Fibroblast of villous mesenchyme (primary cell): ENCODE data around the gene CCNJ. TPM values are rescaled to one million over a fixed set of nuclear protein-coding genes. Genes with fewer than 3 reads are reported as not detected.

Experiments used
- DNase-seq: peaks from one replicate; pipeline ENCODE4 v3.0.0-alpha.2; 2010; ENCODE audit warnings: low read depth
- H3K4me3 ChIP-seq: 2 replicates; pipeline ENCODE4 v1.5.1; 2011; ENCODE audit warnings: low read depth, mild to moderate bottlenecking, low read length
- total RNA-seq: library from RNA; depleted of rRNA; stranded (reverse); fragments of >200 nt; gene quantifications from 2 replicates; pipeline ENCODE4 v1.2.3, GENCODE V29; 2012
- TF ChIP-seq, protein P1 (sequence below): IDR thresholded peaks from 2 replicates; pipeline ENCODE4 v1.5.1; 2012; ENCODE audit warnings: low read depth, mild to moderate bottlenecking, low read length; ENCODE audit not compliant: insufficient read depth

The CCNJ gene
- total RNA-seq, 1 donor: 7.8 TPM

DNA sequence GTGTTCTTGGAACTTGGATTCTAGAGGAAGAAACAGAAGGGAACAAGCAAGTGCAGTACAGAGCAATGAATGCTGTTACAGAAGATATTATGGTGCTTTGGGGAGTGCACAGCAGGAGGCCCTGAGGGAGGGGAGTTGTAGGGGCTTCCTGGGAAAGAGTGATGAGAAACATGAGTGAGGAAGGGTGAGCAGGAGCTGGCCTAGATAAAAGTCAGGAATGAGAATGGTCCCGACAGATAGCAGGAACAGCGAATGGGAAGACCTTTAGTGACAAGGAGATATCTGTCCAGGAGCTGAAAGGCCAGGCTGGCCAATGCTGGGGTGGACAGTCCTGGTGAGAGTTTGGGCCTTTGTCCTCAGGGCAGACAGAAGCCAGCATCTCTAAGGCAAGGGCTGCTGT is 20.6 kb upstream of the CCNJ start:
- TF ChIP-seq, protein P1, sequence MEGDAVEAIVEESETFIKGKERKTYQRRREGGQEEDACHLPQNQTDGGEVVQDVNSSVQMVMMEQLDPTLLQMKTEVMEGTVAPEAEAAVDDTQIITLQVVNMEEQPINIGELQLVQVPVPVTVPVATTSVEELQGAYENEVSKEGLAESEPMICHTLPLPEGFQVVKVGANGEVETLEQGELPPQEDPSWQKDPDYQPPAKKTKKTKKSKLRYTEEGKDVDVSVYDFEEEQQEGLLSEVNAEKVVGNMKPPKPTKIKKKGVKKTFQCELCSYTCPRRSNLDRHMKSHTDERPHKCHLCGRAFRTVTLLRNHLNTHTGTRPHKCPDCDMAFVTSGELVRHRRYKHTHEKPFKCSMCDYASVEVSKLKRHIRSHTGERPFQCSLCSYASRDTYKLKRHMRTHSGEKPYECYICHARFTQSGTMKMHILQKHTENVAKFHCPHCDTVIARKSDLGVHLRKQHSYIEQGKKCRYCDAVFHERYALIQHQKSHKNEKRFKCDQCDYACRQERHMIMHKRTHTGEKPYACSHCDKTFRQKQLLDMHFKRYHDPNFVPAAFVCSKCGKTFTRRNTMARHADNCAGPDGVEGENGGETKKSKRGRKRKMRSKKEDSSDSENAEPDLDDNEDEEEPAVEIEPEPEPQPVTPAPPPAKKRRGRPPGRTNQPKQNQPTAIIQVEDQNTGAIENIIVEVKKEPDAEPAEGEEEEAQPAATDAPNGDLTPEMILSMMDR: no peak
- no peak for DNase-seq
- H3K4me3 ChIP-seq: no peak overlapping the region

DNA sequence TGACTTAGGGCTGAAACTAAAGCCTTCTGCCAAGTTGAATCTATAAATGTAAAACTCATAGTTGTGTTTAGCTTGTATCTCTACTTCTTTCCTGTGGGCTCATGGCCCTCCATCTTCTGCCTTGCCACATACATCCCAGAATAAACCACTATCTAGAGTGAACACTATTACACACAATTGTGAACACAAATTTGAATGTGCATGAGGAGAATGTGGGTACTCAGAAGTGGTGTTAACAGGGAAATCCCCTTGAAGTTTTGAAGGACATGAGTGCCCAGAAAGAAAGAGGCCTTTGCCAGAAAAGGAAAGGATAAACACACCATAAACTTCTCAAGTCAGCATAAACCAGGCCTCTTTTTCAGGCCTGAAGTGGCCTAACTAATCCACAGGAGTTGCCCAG is 20.2 kb upstream of the CCNJ start:
- TF ChIP-seq, protein P1: no peak
- H3K4me3 ChIP-seq: no peak overlapping the region
- DNase-seq: no peak

DNA sequence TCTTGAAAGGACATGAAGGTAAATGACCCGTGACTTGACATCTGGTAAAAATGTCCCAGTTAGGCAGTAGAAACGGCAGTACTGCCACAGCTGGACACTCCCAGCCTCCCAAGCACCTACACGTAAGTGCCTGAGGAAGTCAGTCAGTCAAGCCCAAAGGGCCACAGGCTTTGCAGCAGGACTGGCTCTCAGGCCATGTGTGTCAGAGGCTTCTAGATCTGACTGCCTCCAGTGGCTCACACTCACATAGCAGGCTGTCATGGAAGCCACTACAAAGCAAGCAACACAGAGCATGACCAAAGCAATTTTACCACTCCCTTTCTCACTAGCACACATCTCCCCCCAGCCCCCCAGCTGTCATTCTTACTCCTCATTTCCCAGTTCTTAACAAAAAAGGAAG is 17.8 kb upstream of the CCNJ start:
- TF ChIP-seq, protein P1: no peak
- no peak overlapping the region for H3K4me3 ChIP-seq
- DNase-seq: no peak

DNA sequence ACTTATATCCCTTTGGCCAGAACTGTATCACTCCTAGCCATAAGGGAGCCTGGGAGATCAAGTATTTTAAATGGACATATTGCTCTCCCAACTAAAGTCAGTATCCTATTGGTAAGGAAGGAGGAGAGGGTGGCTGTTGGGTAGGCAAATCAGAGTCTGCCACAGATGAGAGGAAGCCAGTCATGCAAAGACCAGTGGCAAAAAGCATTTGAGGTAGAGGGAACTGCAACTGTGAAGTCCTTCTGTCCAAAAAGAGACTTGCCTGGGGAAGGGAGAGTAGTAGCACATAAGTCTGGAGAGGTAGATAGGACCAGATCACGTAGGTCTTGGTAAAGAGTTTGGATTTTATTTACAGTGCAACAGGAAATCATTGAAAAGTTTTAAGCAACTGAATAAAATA is 8.8 kb upstream of the CCNJ start:
- DNase-seq: no peak
- no peak overlapping the region for H3K4me3 ChIP-seq
- TF ChIP-seq, protein P1: no peak

GRCh38 chr10:96038476-96039387 is 4.7 kb upstream of the CCNJ start:
- DNase-seq: no peak
- TF ChIP-seq, protein P1: no peak
- no peak overlapping the region for H3K4me3 ChIP-seq

DNA sequence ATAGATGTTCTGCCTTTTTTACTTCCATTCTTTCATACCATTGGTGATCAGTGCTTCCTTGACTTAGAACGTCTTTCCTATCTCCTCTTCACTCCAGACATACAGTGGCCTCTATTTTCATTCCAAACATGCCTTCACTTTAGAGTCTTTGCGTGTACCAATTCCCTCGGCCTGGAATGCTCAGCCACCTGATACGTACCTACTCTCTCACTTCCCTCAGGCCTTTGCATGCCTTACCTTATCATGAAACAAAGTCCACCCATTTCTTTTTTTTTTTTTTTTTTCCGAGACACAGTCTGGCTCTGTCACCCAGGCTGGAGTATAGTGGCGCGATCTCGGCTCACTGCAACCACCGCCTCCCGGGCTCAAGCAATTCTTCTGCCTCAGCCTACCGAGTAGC is 2.2 kb upstream of the CCNJ start:
- no peak for DNase-seq
- TF ChIP-seq, protein P1: no peak
- H3K4me3 ChIP-seq: no peak overlapping the region
